Measurements from ENCODE around the gene MTMR11.

DNA sequence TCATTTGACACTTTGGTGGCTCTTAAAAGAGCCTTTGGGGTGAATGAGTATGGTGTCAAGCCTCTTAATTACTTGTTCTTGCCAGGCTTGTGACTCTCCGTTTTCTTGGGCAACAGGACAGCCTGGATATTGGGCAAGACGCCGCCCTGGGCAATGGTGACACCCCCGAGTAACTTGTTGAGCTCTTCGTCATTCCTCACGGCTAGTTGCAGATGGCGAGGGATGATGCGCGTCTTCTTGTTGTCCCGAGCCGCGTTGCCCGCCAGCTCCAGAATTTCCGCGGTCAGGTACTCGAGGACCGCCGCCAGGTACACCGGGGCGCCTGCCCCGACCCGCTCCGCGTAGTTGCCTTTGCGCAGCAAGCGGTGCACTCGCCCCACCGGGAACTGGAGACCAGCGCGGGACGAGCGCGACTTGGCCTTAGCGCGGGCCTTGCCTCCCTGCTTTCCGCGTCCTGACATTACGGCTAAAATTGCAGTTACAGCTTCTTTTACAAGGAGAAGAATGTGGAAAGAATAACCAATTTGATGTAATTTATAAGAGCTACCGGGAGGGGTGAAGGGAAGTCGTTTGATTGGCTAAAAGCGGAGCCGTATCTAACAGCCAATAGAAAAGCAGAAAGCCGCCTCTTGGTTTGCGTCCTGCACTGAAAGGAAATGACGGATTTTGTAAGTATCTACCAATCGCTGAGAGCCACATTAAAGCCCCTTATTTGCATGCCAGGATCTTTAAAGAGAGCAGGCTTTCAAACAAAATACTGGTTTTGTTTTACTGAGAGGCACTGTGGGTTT is 49.0 kb downstream of the MTMR11 start:
- TF ChIP-seq, protein P1, sequence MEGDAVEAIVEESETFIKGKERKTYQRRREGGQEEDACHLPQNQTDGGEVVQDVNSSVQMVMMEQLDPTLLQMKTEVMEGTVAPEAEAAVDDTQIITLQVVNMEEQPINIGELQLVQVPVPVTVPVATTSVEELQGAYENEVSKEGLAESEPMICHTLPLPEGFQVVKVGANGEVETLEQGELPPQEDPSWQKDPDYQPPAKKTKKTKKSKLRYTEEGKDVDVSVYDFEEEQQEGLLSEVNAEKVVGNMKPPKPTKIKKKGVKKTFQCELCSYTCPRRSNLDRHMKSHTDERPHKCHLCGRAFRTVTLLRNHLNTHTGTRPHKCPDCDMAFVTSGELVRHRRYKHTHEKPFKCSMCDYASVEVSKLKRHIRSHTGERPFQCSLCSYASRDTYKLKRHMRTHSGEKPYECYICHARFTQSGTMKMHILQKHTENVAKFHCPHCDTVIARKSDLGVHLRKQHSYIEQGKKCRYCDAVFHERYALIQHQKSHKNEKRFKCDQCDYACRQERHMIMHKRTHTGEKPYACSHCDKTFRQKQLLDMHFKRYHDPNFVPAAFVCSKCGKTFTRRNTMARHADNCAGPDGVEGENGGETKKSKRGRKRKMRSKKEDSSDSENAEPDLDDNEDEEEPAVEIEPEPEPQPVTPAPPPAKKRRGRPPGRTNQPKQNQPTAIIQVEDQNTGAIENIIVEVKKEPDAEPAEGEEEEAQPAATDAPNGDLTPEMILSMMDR (IDR thresholded peaks at IDR 0.05): no peak
- TF ChIP-seq POLR2A (IDR thresholded peaks at IDR 0.05) (peak; percentile 88 to 95), EP300 (IDR thresholded peaks at IDR 0.05) (peak in 2 of 4 donors; percentile 4 to 8)

All from sigmoid colon (tissue), 4 donors.